ENCODE measurements around the gene BMP5. TPM values are rescaled to one million over a fixed set of nuclear protein-coding genes. Genes with fewer than 3 reads are reported as not detected.

BMP5 gene
- total RNA-seq, 2 experiments from 2014 or later: not detected

GRCh38 chr6:55895972-55896730, 20.8 kb upstream of the BMP5 start:
- H3K4me3 Mint-ChIP-seq: no peak overlapping the region
- ChIA-PET CTCF (interaction anchor here (0.6 kb wide), 1 partner anchor 1244 kb away, joined by 4 read pairs; no protein-coding TSS in a partner anchor), POLR2A (no interaction called here)
- no peak overlapping the region for H3K27ac Mint-ChIP-seq
- no peaks in the 10 kb centered on the region for H3K27me3 Mint-ChIP-seq
- H3K9me3 Mint-ChIP-seq: no peaks in the 10 kb centered on the region
- no peaks in the 10 kb centered on the region for H3K36me3 Mint-ChIP-seq (ENCODE audit: low read depth)
- no peaks in the 10 kb centered on the region for H3K4me1 Mint-ChIP-seq
- no peak for DNase-seq

DNA sequence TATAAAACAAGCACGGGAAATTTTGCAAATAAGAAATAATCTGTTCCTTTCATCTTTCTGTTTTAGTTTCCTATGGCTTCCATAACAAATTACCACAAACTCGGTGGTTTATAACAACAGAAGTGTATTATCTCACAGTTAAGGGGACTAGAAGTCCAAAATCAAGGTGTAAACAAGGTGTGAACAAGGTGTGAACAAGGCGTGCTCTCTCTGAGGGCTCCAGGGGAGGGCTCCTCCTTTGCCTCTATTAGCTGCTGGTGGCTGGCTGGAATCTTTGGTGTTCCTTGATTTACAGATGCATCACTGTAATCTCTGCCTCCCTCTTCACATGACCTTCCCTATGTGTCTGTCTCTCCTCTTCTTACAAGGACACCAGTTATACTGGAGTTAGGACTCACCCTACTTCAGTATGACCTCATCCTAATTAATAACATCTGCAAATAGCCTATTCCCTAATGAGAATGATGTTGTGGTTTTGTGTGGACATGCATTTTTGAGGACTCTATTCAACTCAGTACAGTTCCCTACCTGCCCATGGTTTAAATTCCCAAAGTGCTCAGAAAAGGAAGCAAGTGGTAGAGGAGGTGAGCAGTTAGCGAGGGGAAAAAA, 17.5 kb upstream of the BMP5 start:
- Mint-ChIP-seq H3K27ac (no peak overlapping the region), H3K9me3 (no peaks in the 10 kb centered on the region), H3K4me1 (no peaks in the 10 kb centered on the region), H3K27me3 (no peaks in the 10 kb centered on the region), H3K4me3 (no peak overlapping the region), H3K36me3 (ENCODE audit: low read depth) (no peaks in the 10 kb centered on the region)
- DNase-seq: no peak
- ChIA-PET CTCF (no interaction called here), POLR2A (no interaction called here)

DNA sequence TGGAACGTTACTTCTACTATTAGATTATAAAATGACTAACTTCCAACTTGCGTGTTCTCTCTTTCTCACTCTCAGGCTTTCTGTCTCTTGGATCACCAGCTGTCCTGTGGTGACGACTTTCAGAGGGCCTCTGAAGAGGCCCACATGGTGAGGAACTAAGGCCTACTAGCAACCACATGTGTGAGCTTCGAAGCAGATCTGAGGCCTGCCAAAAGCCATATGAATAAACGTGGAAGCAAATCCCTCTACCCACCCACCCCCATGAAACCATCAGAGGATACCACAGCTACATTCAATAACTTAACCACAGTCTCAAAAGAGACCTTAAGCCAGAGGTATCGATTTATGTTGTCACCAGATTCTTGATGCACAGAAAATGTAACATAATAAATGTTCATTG, 13.5 kb upstream of the BMP5 start:
- Mint-ChIP-seq H3K9me3 (no peaks in the 10 kb centered on the region), H3K36me3 (ENCODE audit: low read depth) (no peaks in the 10 kb centered on the region), H3K4me3 (no peak overlapping the region), H3K4me1 (no peaks in the 10 kb centered on the region), H3K27me3 (no peaks in the 10 kb centered on the region), H3K27ac (no peak overlapping the region)
- CTCF ChIA-PET: no interaction called here
- no peak for DNase-seq
- POLR2A ChIA-PET: no interaction called here

GRCh38 chr6:55886185-55886836, 10.9 kb upstream of the BMP5 start:
- no peaks in the 10 kb centered on the region for H3K9me3 Mint-ChIP-seq
- H3K4me1 Mint-ChIP-seq: no peaks in the 10 kb centered on the region
- ChIA-PET POLR2A (no interaction called here), CTCF (no interaction called here)
- H3K27ac Mint-ChIP-seq: no peak overlapping the region
- no peaks in the 10 kb centered on the region for H3K27me3 Mint-ChIP-seq
- no peaks in the 10 kb centered on the region for H3K36me3 Mint-ChIP-seq (ENCODE audit: low read depth)
- H3K4me3 Mint-ChIP-seq: no peak overlapping the region
- no peak for DNase-seq

GRCh38 chr6:55882718-55883569, 7.6 kb upstream of the BMP5 start:
- DNase-seq: no peak
- H3K4me3 Mint-ChIP-seq: no peak overlapping the region
- ChIA-PET CTCF (no interaction called here), POLR2A (no interaction called here)
- no peaks in the 10 kb centered on the region for H3K4me1 Mint-ChIP-seq
- H3K9me3 Mint-ChIP-seq: no peaks in the 10 kb centered on the region
- no peaks in the 10 kb centered on the region for H3K36me3 Mint-ChIP-seq (ENCODE audit: low read depth)
- H3K27me3 Mint-ChIP-seq: no peaks in the 10 kb centered on the region
- no peak overlapping the region for H3K27ac Mint-ChIP-seq

DNA sequence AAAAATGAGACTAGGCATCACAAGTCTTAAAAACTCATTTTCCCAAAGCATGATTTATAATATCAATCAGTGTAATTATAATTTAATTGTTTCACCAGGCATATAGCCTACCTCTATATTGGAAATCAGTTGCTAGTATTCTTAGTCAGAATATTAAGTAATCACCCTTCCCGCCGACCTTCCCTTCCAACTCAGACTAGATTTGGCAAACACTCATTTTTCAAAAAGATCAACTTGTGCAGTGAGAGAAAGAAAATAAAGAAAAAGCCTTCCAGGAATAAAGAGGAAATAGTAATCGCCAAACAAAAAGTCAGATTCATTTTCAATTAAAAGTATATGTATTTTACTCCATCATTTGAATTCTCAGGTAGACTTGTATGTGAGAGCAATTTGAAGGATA, 1.9 kb upstream of the BMP5 start:
- H3K27me3 Mint-ChIP-seq: no peaks in the 10 kb centered on the region
- no peak for DNase-seq
- no peaks in the 10 kb centered on the region for H3K36me3 Mint-ChIP-seq (ENCODE audit: low read depth)
- ChIA-PET CTCF (no interaction called here), POLR2A (no interaction called here)
- H3K4me3 Mint-ChIP-seq: no peak overlapping the region
- H3K9me3 Mint-ChIP-seq: no peaks in the 10 kb centered on the region
- no peaks in the 10 kb centered on the region for H3K4me1 Mint-ChIP-seq
- no peak overlapping the region for H3K27ac Mint-ChIP-seq

GRCh38 chr6:55874316-55874715, 1.1 kb downstream of the BMP5 start:
- no peak overlapping the region for H3K4me3 Mint-ChIP-seq
- H3K36me3 Mint-ChIP-seq (ENCODE audit: low read depth): no peaks in the 10 kb centered on the region
- POLR2A ChIA-PET: no interaction called here
- H3K27me3 Mint-ChIP-seq: no peaks in the 10 kb centered on the region
- H3K9me3 Mint-ChIP-seq: no peaks in the 10 kb centered on the region
- CTCF ChIA-PET: no interaction called here
- H3K27ac Mint-ChIP-seq: no peak overlapping the region
- DNase-seq: no peak
- H3K4me1 Mint-ChIP-seq: no peaks in the 10 kb centered on the region

DNA sequence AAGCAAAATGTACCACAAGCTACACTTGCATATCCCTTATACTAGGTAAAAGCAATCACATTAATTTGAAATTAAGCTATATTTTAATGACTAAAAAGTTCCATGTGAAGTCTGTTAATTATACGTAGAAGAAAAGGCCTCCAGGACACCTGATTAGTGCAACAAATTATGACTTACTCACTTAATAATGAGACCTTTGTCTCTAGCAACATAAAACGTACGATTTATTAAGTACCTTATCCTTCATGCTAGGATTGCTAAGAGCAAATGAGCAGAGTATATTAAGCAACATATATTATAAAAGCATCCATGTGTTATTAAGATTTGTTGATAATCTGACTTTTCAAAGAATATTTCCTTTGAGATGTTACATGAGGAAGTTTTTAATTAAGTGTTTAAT, 2.5 kb downstream of the BMP5 start:
- CTCF ChIA-PET: no interaction called here
- Mint-ChIP-seq H3K9me3 (no peaks in the 10 kb centered on the region), H3K36me3 (ENCODE audit: low read depth) (no peaks in the 10 kb centered on the region), H3K4me3 (no peak overlapping the region), H3K27me3 (no peaks in the 10 kb centered on the region), H3K4me1 (no peaks in the 10 kb centered on the region), H3K27ac (no peak overlapping the region)
- no peak for DNase-seq
- POLR2A ChIA-PET: no interaction called here

DNA sequence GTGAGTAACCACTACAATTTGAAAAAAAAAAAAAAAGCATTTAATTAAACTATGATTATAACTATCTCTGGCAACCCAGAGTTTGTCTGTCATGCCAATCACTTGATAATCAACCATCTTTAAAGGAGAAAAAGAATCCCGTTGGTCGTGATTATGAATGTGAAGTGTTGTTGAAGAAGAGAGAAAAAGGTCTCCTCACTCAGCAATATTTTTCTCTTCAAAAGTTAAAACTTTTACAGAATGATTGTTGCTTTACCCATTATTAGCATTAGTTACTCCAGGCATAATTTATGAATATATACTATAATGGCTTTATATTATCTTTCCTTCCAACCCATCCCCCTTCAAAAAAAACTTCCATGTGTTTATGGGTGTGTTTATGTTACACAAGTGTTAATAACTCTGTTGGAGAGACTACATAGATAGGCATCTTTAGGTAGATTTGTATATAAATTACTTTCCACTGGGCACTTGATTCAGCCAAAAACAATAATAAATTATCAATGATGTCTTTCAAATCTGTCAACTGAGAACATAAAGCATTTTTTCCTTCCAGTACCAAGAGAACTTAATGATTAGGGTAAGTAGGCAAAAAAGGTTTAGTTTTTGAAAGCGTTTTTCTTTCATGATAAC, 5.1 kb downstream of the BMP5 start:
- Mint-ChIP-seq H3K9me3 (no peaks in the 10 kb centered on the region), H3K4me1 (no peaks in the 10 kb centered on the region), H3K4me3 (no peak overlapping the region), H3K27ac (no peak overlapping the region), H3K36me3 (ENCODE audit: low read depth) (no peaks in the 10 kb centered on the region), H3K27me3 (no peaks in the 10 kb centered on the region)
- DNase-seq: no peak
- ChIA-PET CTCF (no interaction called here), POLR2A (no interaction called here)

DNA sequence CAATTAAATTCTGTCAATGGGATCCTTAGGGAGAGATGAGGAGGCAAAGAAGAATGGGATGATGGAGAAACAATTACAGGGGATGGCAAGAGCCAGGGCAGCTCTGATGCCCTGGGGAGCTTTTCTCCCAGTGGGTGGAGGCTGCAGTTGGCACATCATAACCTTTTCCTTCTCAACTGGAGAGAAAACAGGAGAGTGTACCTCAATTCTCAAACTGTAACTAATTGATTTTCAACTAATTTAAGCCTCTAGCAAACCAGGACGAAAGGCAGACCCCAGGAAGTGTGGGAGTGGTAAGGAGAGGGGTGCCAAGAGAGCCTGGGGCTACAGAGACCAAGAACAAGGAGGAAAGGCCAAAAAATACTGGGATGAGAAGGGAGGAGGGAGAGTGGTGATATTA, 5.7 kb downstream of the BMP5 start:
- Mint-ChIP-seq H3K27ac (no peak overlapping the region), H3K27me3 (no peaks in the 10 kb centered on the region), H3K36me3 (ENCODE audit: low read depth) (no peaks in the 10 kb centered on the region), H3K4me3 (no peak overlapping the region), H3K9me3 (no peaks in the 10 kb centered on the region), H3K4me1 (no peaks in the 10 kb centered on the region)
- no peak for DNase-seq
- POLR2A ChIA-PET: no interaction called here
- CTCF ChIA-PET: no interaction called here

GRCh38 chr6:55868771-55869479, 6.5 kb downstream of the BMP5 start:
- ChIA-PET POLR2A (no interaction called here), CTCF (no interaction called here)
- H3K4me1 Mint-ChIP-seq: no peaks in the 10 kb centered on the region
- H3K4me3 Mint-ChIP-seq: no peak overlapping the region
- no peak overlapping the region for H3K27ac Mint-ChIP-seq
- no peaks in the 10 kb centered on the region for H3K27me3 Mint-ChIP-seq
- no peaks in the 10 kb centered on the region for H3K36me3 Mint-ChIP-seq (ENCODE audit: low read depth)
- no peaks in the 10 kb centered on the region for H3K9me3 Mint-ChIP-seq
- no peak for DNase-seq

- H3K4me3 Mint-ChIP-seq: no peak overlapping the region
- H3K4me1 Mint-ChIP-seq: no peaks in the 10 kb centered on the region
- POLR2A ChIA-PET: no interaction called here
- no peaks in the 10 kb centered on the region for H3K36me3 Mint-ChIP-seq (ENCODE audit: low read depth)
- no peaks in the 10 kb centered on the region for H3K27me3 Mint-ChIP-seq
- H3K9me3 Mint-ChIP-seq: no peaks in the 10 kb centered on the region
- no peak for DNase-seq
- H3K27ac Mint-ChIP-seq: no peak overlapping the region
- CTCF ChIA-PET: no interaction called here
Observed at GRCh38 chr6:55868176-55868575, 7.2 kb downstream of the BMP5 start.
